VCaP (cell line): ENCODE measurements around the gene APLP1.
A peak's percentile ranks its signal among the peaks of the same experiment; 100 is the strongest.

Experiments
- H3K27ac ChIP-seq: fragments of 450-650 bp; 2 replicates; pipeline ENCODE4 v1.5.1; 2017
- CTCF ChIP-seq: fragments of 450-650 bp; conservative IDR thresholded peaks from 2 replicates; pipeline ENCODE4 v1.5.1; 2017; ENCODE audit warnings: mild to moderate bottlenecking, moderate library complexity

Gene APLP1

GRCh38 chr19:35847911-35848310 is 20.5 kb upstream of the APLP1 start:
- no peak for TF ChIP-seq CTCF
- no peak overlapping the region for H3K27ac ChIP-seq

- H3K27ac ChIP-seq: no peak overlapping the region
- TF ChIP-seq CTCF: no peak
These were observed 19.9 kb upstream of the APLP1 start for GRCh38 chr19:35848486-35848885.

- no peak for TF ChIP-seq CTCF
- no peak overlapping the region for H3K27ac ChIP-seq
These were observed 19.4 kb upstream of the APLP1 start for GRCh38 chr19:35848919-35849505.

- peak; percentile 49 for TF ChIP-seq CTCF
- no peak overlapping the region for H3K27ac ChIP-seq
These were observed 17.0 kb upstream of the APLP1 start for GRCh38 chr19:35851213-35852028.

GRCh38 chr19:35852029-35852780 is 16.2 kb upstream of the APLP1 start, which contains the start of gene NPHS1:
TSS of gene NPHS1 (minus strand) at chr19:35852504. CDS start at chr19:35851837, 667 bp downstream.
- H3K27ac ChIP-seq: no peak within 1 kb of the TSS
- no peak for TF ChIP-seq CTCF

GRCh38 chr19:35853038-35853756 is 15.2 kb upstream of the APLP1 start:
- no peak overlapping the region for H3K27ac ChIP-seq
- no peak for TF ChIP-seq CTCF
